Aorta (tissue), 5 donors: ENCODE data around the gene LONRF2. TPM values are rescaled to one million over a fixed set of nuclear protein-coding genes. Genes with fewer than 3 reads are reported as not detected.

Experiments
- ATAC-seq: fragments of 200-7000 bp; cut with Tn5 transposase; one replicate; pipeline ENCODE4 v1.9.1; 2022; ENCODE audit warnings: moderate library complexity; ENCODE audit not compliant: low FRiP score
- DNase-seq, 2 donors: peaks; one replicate each; pipeline ENCODE4 v3.0.0-alpha.2; 2020
- H3K27ac ChIP-seq, 2 donors: one replicate each; pipeline ENCODE4 v1.5.1; 2013; ENCODE audit warnings: low read length in 2 of 2, mild to moderate bottlenecking in 2 of 2, moderate library complexity in 2 of 2, control low read depth in 1 of 2, inconsistent platforms in 1 of 2, low read depth in 1 of 2
- H3K27me3 ChIP-seq, 2 donors: one replicate each; pipeline ENCODE4 v1.6.1; 2013; ENCODE audit warnings: control low read depth in 1 of 2, low read length in 1 of 2, mild to moderate bottlenecking in 1 of 2, moderate library complexity in 1 of 2; ENCODE audit not compliant: insufficient read depth in 2 of 2, control insufficient read depth in 1 of 2
- H3K36me3 ChIP-seq, 2 donors: one replicate each; pipeline ENCODE4 v1.6.1; 2013; ENCODE audit warnings: control low read depth in 1 of 2, low read length in 1 of 2, mild to moderate bottlenecking in 1 of 2; ENCODE audit not compliant: insufficient read depth in 2 of 2, control insufficient read depth in 1 of 2
- H3K4me1 ChIP-seq, 2 donors: one replicate each; pipeline ENCODE4 v1.6.1; 2013; ENCODE audit warnings: low read length in 2 of 2, control low read depth in 1 of 2, mild to moderate bottlenecking in 1 of 2, moderate library complexity in 1 of 2; ENCODE audit not compliant: insufficient read depth in 2 of 2, control insufficient read depth in 1 of 2
- H3K4me3 ChIP-seq, 2 donors: one replicate each; pipeline ENCODE4 v1.5.1; 2013; ENCODE audit warnings: low read length in 2 of 2, control low read depth in 1 of 2, mild to moderate bottlenecking in 1 of 2
- H3K9me3 ChIP-seq: one replicate; pipeline ENCODE4 v1.6.1; 2013; ENCODE audit warnings: mild to moderate bottlenecking, low read length; ENCODE audit not compliant: control insufficient read depth
- WGBS, 2 donors: extraction: QIAGEN DNeasy Blood & Tissue Kit; methylation state at CpG; one replicate each; pipeline ENCODE4 v1.1.7; 2013; 5-methylcytosine and 5-hydroxymethylcytosine counted together
- intact Hi-C, 2 donors: fragments of 100-400 bp; cut with DNase I; formaldehyde crosslinking; loops; one replicate each; pipeline versions ENCODE4 v1.14.2 to v1.15.0; 2022
- polyA plus RNA-seq, 2 donors: library from polyadenylated mRNA; stranded (reverse); fragments of 200-250 nt; gene quantifications; one replicate each; pipeline ENCODE4 v1.2.3, GENCODE V29; 2013
- total RNA-seq, 2 donors: library from RNA; stranded (reverse); fragmentation: NEBNext Ultra II Directional; extraction: Animal tissue kit (Norgen Biotek cat#: 25700); gene quantifications; one replicate each; pipeline ENCODE4 v1.2.1, GENCODE V29; 2021
- donor health status: healthy with polysubstance abuse.
- donor health status: Bipolar disorder and iron deficiency.
- donor health status: DM: no; HTN: no; CAD: no.
- donor health status: DM: no; HTN: no; CAD: no.
- donor health status: DM: yes; HTN: yes; CAD: no.

LONRF2 gene
- total and polyA plus RNA-seq, 4 donors = 0.43 to 10.9 (median 5.5) TPM

DNA sequence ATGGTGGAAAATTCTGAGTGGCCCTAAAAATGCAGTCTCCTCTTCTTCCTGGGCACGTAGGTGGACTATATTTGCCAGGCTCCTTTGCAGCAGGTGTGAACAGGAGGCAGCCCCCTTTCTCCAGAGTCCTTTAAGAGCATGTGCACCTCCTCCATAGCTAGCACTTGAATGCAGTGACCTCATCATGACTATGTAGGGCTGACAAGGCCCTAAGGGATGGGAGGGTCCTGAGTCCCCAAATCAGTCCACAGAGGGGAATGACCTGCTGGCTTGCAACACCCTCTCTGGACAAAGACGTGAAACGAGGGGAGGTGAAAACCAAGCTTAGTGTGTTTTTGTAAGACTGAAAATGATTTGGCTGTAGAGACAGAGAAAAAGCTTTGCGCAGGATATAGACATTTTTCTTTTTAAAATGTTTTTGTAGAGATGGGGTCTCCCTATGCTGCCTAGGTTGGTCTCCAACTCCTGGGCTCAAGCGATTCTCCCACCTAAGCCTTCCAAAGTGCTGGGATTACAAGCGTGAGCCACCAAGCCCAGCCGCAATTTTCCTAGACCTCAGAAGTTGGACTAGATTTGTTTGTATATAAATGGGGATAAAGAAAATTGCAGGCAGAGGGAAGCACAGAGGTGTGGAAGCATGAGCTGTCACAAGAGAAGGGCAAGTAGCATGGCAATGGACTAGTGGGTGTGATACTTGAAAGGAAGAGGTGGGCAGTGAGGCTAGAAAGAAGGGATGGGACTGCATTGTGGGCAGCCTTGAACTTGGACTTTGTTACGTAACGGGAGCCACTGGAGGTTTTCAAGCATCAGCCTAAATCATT lies 28.8 kb downstream of the LONRF2 start:
- 91 to 93% methylated on average over 9 of the region's 9 CpGs for WGBS, 2 donors
- intact Hi-C loops = no loop called here
- Histone ChIP-seq H3K36me3 (peaks cover 0 to 2% of the 10 kb centered on the region in 2 donors), H3K27me3 (no peaks in the 10 kb centered on the region), H3K9me3 (no peaks in the 10 kb centered on the region), H3K4me3 (no peak overlapping the region), H3K4me1 (no peaks in the 10 kb centered on the region), H3K27ac (no peak overlapping the region)
- DNase-seq (no peak), ATAC-seq (no peak)

DNA sequence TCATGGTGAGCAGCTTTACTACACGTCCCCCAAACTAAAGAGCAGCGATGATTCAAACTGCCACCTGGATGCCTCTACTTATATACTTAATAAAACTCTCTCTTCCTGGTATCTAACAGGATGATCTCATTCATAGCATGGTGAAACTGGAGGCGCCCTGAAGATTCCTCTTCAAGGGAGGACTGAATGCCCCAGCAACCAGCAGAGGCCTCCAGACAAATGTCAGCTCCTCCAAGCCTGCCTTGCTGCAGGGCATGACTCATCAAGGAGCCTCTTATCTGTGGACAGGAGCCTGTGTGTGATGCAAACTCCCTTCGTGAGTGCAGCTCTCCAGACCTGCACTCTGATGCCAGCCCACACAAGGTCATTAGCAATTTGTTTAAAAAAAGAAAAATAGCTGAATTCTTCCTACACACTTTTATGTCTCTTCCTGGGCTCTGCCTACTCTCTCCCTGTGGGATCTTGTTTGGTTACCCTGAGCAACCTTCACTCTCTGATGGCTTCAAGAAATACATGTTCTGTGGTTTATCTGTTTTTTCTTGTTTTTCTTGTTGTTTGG lies 30.2 kb downstream of the LONRF2 start:
- Histone ChIP-seq H3K4me3 (no peak overlapping the region), H3K27me3 (no peaks in the 10 kb centered on the region), H3K36me3 (peaks cover 0 to 3% of the 10 kb centered on the region in 2 donors), H3K27ac (no peak overlapping the region), H3K4me1 (no peaks in the 10 kb centered on the region), H3K9me3 (no peaks in the 10 kb centered on the region)
- WGBS, 2 donors = 49 to 53% methylated on average over 4 of the region's 4 CpGs
- DNase-seq = no peak
- peak; percentile 56 for ATAC-seq
- intact Hi-C loops = no loop called here

DNA sequence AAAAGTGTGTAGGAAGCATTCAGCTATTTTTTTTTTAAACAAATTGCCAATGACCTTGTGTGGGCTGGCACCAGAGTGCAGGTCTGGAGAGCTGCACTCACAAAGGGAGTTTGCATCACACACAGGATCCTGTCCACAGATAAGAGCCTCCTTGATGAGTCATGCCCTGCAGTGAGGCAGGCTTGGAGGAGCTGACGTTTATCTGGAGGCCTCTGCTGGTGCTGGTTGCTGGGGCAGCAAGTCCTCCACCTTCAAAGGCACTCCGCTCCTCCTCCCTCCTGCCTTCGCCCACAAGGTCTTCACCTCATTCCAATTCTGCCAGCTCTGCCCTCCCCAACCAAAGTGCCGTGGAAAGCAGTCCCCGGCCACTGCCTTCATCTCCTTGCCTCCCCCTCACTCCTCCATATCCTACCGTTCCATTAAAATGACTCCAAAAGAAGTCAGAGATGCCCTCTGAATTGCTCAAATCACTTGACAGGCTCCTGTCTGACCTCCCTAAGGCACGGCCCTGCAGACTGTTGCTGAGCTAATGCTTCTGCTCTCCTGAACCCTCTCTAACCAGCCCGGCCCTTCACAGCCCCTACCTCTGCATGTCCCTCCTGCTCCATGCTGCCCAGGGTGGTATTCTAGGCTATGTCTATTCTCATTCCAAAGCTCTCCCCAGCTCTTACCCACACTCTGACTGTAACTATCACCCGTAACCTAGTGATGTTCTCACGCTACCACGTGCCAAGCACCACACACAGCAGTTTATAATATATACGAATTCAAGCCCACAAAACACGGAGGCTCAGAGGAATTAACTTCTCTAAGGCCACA lies 30.9 kb downstream of the LONRF2 start:
- H3K9me3 ChIP-seq = no peaks in the 10 kb centered on the region
- ATAC-seq (peak; percentile 78), DNase-seq (peak in 1 of 2 donors; percentile 54)
- H3K27me3 ChIP-seq = no peaks in the 10 kb centered on the region
- H3K4me3 ChIP-seq = no peak overlapping the region
- peaks cover 0 to 7% of the 10 kb centered on the region in 2 donors for H3K36me3 ChIP-seq
- 70 to 77% methylated on average over 13 of the region's 13 CpGs for WGBS, 2 donors
- no peaks in the 10 kb centered on the region for H3K4me1 ChIP-seq
- H3K27ac ChIP-seq = no peak overlapping the region
- intact Hi-C loops = no loop called here

DNA sequence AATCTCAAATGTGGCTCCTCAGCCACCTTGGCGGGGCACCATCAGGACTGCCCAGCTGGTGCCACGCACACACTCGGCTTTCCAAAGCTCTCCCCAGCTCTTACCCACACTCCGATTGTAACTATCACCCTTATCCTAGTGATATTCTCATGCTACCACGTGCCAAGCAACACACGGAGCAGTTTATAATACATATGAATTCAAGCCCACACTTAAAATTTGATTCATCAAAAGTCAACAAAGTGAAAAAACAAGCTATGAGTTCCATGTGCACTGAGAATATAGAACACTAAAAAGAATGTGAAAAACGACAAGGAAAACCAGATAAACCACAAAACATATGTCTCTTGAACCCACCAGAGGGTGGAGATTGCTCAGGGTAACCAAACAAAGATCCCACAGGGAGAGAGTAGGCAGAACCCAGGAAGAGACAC lies 31.6 kb downstream of the LONRF2 start:
- ATAC-seq (no peak), DNase-seq (no peak)
- H3K36me3 ChIP-seq = peaks cover 0 to 10% of the 10 kb centered on the region in 2 donors
- H3K4me3 ChIP-seq = no peak overlapping the region
- intact Hi-C loops = no loop called here
- 72 to 76% methylated on average over 7 of the region's 7 CpGs for WGBS, 2 donors
- no peaks in the 10 kb centered on the region for H3K27me3 ChIP-seq
- H3K4me1 ChIP-seq = no peaks in the 10 kb centered on the region
- no peaks in the 10 kb centered on the region for H3K9me3 ChIP-seq
- H3K27ac ChIP-seq = no peak overlapping the region

DNA sequence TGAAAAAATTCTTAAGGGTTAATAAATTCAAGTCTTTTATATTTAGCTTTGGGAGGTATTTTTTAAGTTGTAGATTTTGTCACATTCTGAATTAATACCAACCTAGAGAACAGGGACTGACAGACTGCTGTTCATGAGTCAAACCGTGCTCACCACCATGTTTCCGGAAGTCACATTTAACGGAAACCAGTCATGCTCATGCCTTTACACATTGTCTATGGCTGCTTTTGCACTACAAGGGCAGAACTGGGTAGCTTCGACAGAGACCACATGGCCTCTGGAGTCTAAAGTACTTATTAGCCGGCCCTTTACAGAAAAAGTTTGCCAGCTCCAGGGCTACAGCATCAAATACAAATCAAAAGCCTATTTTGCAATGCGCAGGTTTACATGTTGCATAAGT lies 33.3 kb downstream of the LONRF2 start:
- H3K4me1 ChIP-seq = no peaks in the 10 kb centered on the region
- peaks cover 0 to 10% of the 10 kb centered on the region in 2 donors for H3K36me3 ChIP-seq
- H3K27ac ChIP-seq = no peak overlapping the region
- H3K9me3 ChIP-seq = no peaks in the 10 kb centered on the region
- 93% methylated on average over 6 of the region's 6 CpGs for WGBS, 2 donors
- intact Hi-C loops = no loop called here
- H3K4me3 ChIP-seq = no peak overlapping the region
- H3K27me3 ChIP-seq = no peaks in the 10 kb centered on the region
- DNase-seq (no peak), ATAC-seq (no peak)

DNA sequence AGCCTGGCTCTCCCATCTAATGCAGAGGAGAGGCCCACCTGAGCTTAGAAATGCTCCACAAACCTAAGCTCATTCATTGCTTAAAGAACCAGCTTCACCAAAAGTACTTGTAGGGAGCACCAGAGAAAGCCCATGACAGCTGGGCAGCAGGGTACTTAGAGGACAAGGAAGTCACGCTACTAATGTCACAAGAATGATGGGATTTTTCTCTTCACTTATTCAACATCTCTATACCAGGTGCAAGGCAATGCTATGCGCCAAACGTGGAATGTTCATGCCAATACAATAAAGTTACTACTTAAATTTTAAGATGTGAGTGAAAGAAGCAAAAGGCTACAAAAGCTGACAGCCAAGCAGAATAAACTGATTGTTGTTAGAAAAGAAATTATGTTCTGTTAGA lies 36.0 kb downstream of the LONRF2 start:
- intact Hi-C loops = no loop called here
- ATAC-seq (no peak), DNase-seq (no peak)
- Histone ChIP-seq H3K4me1 (no peaks in the 10 kb centered on the region), H3K36me3 (peaks cover 0 to 10% of the 10 kb centered on the region in 2 donors), H3K9me3 (no peaks in the 10 kb centered on the region), H3K27ac (no peak overlapping the region), H3K4me3 (no peak overlapping the region), H3K27me3 (no peaks in the 10 kb centered on the region)
- 87 to 89% methylated on average over 3 of the region's 3 CpGs for whole genome bisulfite sequencing, 2 donors

- no peaks in the 10 kb centered on the region for H3K27me3 ChIP-seq
- ATAC-seq = peak; percentile 14
- no peak for DNase-seq
- no peaks in the 10 kb centered on the region for H3K4me1 ChIP-seq
- WGBS, 2 donors = 67 to 69% methylated on average over 6 of the region's 6 CpGs
- no peaks in the 10 kb centered on the region for H3K9me3 ChIP-seq
- H3K27ac ChIP-seq = no peak overlapping the region
- H3K36me3 ChIP-seq = peaks cover 0 to 10% of the 10 kb centered on the region in 2 donors
- no peak overlapping the region for H3K4me3 ChIP-seq
- intact Hi-C loops = no loop called here
Observed at GRCh38 chr2:100285691-100286090, 36.6 kb downstream of the LONRF2 start.

DNA sequence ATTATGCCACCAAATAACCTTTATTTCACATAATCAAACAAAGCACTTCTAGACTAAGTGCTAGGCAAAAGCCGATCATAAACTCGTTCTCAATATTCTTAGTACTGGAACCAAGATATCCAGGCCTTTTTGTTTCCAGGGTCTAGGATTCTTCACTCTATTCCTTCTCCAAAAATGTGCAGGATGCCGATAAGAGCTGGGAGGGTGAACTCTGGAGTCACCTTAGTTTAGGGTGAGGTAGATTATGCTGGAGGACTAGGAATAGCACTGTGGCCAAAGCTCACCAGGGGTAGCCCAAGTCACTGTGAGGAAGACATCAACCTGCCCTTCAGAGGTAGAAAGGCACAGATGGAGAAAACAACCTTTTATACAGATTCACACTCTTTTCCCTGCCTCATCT lies 37.3 kb downstream of the LONRF2 start:
- ATAC-seq = no peak

More for the DNA sequence above, 37.3 kb downstream of the LONRF2 start:
- Histone ChIP-seq H3K27ac (no peak overlapping the region), H3K27me3 (no peaks in the 10 kb centered on the region), H3K36me3 (peaks cover 0 to 10% of the 10 kb centered on the region in 2 donors), H3K9me3 (no peaks in the 10 kb centered on the region), H3K4me3 (no peak overlapping the region), H3K4me1 (no peaks in the 10 kb centered on the region)
- intact Hi-C loops = no loop called here
- 33 to 67% methylated on average over 3 of the region's 3 CpGs for WGBS, 2 donors
- DNase-seq = no peak
